ENCODE data around the gene MYLK2.

The MYLK2 gene

DNA sequence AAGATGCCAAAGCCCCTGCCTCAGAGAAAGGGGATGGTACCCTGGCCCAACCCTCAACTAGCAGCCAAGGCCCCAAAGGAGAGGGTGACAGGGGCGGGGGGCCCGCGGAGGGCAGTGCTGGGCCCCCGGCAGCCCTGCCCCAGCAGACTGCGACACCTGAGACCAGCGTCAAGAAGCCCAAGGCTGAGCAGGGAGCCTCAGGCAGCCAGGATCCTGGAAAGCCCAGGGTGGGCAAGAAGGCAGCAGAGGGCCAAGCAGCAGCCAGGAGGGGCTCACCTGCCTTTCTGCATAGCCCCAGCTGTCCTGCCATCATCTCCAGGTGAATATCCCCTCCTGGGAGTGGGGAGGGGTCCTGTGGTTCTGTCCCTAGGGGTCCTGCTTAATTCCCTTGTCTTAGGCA lies 1.1 kb downstream of the MYLK2 start:
- TF ChIP-seq, protein P1, sequence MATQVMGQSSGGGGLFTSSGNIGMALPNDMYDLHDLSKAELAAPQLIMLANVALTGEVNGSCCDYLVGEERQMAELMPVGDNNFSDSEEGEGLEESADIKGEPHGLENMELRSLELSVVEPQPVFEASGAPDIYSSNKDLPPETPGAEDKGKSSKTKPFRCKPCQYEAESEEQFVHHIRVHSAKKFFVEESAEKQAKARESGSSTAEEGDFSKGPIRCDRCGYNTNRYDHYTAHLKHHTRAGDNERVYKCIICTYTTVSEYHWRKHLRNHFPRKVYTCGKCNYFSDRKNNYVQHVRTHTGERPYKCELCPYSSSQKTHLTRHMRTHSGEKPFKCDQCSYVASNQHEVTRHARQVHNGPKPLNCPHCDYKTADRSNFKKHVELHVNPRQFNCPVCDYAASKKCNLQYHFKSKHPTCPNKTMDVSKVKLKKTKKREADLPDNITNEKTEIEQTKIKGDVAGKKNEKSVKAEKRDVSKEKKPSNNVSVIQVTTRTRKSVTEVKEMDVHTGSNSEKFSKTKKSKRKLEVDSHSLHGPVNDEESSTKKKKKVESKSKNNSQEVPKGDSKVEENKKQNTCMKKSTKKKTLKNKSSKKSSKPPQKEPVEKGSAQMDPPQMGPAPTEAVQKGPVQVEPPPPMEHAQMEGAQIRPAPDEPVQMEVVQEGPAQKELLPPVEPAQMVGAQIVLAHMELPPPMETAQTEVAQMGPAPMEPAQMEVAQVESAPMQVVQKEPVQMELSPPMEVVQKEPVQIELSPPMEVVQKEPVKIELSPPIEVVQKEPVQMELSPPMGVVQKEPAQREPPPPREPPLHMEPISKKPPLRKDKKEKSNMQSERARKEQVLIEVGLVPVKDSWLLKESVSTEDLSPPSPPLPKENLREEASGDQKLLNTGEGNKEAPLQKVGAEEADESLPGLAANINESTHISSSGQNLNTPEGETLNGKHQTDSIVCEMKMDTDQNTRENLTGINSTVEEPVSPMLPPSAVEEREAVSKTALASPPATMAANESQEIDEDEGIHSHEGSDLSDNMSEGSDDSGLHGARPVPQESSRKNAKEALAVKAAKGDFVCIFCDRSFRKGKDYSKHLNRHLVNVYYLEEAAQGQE (IDR thresholded peaks at IDR 0.05; ENCODE audit: insufficient read depth in 1 of 2, low read depth in 2 of 2, low read length in 2 of 2): no peak
- TF ChIP-seq FOXP2 (optimal IDR thresholded peaks at IDR 0.05; ENCODE audit: borderline replicate concordance, extremely low read depth, extremely low read length, insufficient read depth): no peak
- TF ChIP-seq POLR2AphosphoS5 (IDR thresholded peaks at IDR 0.05; ENCODE audit: low read depth, low read length): no peak
- no peak for TF ChIP-seq TAF1 (IDR thresholded peaks at IDR 0.05; ENCODE audit: borderline replicate concordance, insufficient read depth, low read length)
- TF ChIP-seq SIN3A (IDR thresholded peaks at IDR 0.05; ENCODE audit: borderline replicate concordance, insufficient read depth, low read length): no peak

DNA sequence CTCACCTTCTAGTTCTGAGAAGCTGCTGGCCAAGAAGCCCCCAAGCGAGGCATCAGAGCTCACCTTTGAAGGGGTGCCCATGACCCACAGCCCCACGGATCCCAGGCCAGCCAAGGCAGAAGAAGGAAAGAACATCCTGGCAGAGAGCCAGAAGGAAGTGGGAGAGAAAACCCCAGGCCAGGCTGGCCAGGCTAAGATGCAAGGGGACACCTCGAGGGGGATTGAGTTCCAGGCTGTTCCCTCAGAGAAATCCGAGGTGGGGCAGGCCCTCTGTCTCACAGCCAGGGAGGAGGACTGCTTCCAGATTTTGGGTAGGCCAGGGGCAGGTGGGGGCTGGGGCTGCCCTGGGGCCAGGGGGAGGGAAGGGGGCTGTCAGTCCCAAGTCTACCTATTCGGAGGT lies 2.3 kb downstream of the MYLK2 start:
- TF ChIP-seq FOXP2 (optimal IDR thresholded peaks at IDR 0.05; ENCODE audit: borderline replicate concordance, extremely low read depth, extremely low read length, insufficient read depth): no peak
- TF ChIP-seq SIN3A (IDR thresholded peaks at IDR 0.05; ENCODE audit: borderline replicate concordance, insufficient read depth, low read length): no peak
- TF ChIP-seq, protein P1 (IDR thresholded peaks at IDR 0.05; ENCODE audit: insufficient read depth in 1 of 2, low read depth in 2 of 2, low read length in 2 of 2): no peak
- no peak for TF ChIP-seq TAF1 (IDR thresholded peaks at IDR 0.05; ENCODE audit: borderline replicate concordance, insufficient read depth, low read length)
- TF ChIP-seq POLR2AphosphoS5 (IDR thresholded peaks at IDR 0.05; ENCODE audit: low read depth, low read length): no peak

DNA sequence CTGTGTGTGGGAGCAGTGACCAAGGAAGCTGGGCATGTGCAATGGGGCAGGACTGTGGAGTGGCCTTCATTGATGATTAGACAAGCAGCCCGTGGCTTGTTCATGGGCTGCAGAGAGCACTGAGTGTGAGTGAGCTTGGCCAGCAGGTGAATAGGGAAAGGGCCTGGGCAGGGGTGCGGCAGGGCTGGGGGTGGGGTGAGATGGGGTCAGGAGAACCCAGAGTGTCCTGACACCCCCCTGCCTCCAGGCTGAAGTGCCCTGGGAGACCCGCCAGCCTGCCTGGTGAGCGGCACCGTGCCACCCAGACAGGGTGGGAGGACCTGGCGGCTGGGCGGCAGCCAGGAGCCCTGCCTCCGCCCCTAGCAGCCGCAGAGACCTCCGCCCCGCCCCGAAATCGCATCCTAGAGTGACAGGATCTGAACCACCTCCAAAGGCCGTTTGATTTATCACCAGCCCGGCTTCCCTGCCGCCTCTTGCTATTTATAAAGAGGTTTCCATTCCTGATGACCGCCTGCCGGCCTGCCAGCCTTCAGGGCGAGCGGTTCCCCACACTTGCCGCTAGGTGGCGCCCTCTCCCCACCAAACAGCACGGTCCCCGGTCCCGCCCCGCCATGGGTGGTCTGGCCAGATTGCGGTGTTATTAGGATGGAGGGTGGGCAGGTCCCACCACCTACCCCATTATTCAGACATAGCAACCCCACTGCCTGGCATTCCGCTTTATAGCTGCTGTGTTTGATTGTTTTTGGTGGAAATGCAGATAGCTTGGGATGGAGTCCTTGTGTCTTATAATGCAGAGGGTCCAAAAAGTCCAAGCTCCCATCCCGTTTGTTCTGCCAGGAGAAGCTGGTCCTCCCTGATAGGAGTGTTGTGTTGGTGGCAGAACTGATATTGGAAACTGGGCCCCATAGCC lies 3.5 kb downstream of the MYLK2 start:
- TF ChIP-seq FOXP2 (optimal IDR thresholded peaks at IDR 0.05; ENCODE audit: borderline replicate concordance, extremely low read depth, extremely low read length, insufficient read depth) (peak; percentile 50), SIN3A (IDR thresholded peaks at IDR 0.05; ENCODE audit: borderline replicate concordance, insufficient read depth, low read length) (0 out of 2 replicates have a peak, but pooled peaks have one; percentile 17), TAF1 (IDR thresholded peaks at IDR 0.05; ENCODE audit: borderline replicate concordance, insufficient read depth, low read length) (no peak)

DNA sequence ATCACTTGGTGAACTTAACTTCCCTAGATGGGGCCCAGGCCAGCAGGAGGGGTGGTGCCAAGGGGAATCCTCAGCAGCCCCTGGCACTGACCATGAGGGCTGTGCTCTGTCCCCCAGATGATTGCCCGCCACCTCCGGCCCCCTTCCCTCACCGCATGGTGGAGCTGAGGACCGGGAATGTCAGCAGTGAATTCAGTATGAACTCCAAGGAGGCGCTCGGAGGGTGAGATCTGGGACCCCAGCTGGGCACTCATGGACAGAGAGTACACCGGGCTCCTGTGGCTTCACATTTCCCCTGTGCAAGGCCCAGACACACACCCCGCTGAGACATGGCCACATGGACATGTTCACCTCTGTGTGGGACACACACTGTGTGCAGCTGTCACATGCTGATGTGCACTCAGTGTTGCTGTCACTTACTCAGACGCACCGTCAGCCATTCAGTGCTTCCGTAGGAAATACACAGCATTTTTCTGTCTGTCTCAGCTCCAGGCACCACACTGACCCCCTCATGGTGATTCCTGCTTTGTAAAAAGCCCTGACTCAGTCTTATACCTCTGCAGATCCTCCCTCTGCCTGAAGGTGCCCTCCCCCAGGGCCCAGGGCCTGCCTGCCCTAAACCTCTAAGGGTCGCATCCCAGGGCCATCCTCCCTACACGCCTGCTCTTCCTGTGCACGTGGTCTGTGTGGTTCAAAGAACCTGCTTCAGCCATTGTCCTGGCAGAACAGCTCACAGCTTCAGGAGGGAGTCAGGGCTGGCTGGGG lies 4.4 kb downstream of the MYLK2 start:
- TF ChIP-seq TAF1 (IDR thresholded peaks at IDR 0.05; ENCODE audit: borderline replicate concordance, insufficient read depth, low read length) (no peak), POLR2AphosphoS5 (IDR thresholded peaks at IDR 0.05; ENCODE audit: low read depth, low read length) (no peak), SIN3A (IDR thresholded peaks at IDR 0.05; ENCODE audit: borderline replicate concordance, insufficient read depth, low read length) (no peak), FOXP2 (optimal IDR thresholded peaks at IDR 0.05; ENCODE audit: borderline replicate concordance, extremely low read depth, extremely low read length, insufficient read depth) (peak; percentile 42)
- TF ChIP-seq, protein P1 (IDR thresholded peaks at IDR 0.05; ENCODE audit: insufficient read depth in 1 of 2, low read depth in 2 of 2, low read length in 2 of 2): no peak

DNA sequence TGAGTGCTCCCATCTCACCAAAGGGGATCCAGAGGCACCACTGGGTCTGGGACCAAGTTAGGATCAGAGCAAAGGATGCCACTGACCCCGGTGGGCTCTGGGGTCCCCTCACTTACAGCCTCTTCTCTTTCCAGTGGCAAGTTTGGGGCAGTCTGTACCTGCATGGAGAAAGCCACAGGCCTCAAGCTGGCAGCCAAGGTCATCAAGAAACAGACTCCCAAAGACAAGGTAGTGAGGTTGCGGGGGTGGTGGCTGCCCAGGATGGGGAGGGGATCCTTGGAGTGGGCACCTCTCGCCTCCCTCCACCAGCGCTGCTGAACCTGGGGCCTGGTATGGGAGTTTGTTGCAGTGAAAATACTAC lies 4.9 kb downstream of the MYLK2 start:
- TF ChIP-seq, protein P1 (IDR thresholded peaks at IDR 0.05; ENCODE audit: insufficient read depth in 1 of 2, low read depth in 2 of 2, low read length in 2 of 2): no peak
- TF ChIP-seq TAF1 (IDR thresholded peaks at IDR 0.05; ENCODE audit: borderline replicate concordance, insufficient read depth, low read length) (no peak), FOXP2 (optimal IDR thresholded peaks at IDR 0.05; ENCODE audit: borderline replicate concordance, extremely low read depth, extremely low read length, insufficient read depth) (no peak), SIN3A (IDR thresholded peaks at IDR 0.05; ENCODE audit: borderline replicate concordance, insufficient read depth, low read length) (no peak), POLR2AphosphoS5 (IDR thresholded peaks at IDR 0.05; ENCODE audit: low read depth, low read length) (no peak)
